HepG2 (cell line): ENCODE results near the gene SLN. TPM values are rescaled to one million over a fixed set of nuclear protein-coding genes. Genes with fewer than 3 reads are reported as not detected.

Experiments used
- BCL6 ChIP-seq: IDR thresholded peaks from 2 replicates; pipeline ENCODE4 v1.6.1; 2016; ENCODE audit warnings: missing genetic modification reagents, missing compliant biosample characterization
- CENPT ChIP-seq: sonication (generic); formaldehyde crosslinking; IDR thresholded peaks from 2 replicates; pipeline ENCODE4 v1.8.0; 2022; ENCODE audit warnings: low read depth, mild to moderate bottlenecking, moderate library complexity, missing genetic modification reagents
- EEA1 ChIP-seq: sonication (generic); formaldehyde crosslinking; IDR thresholded peaks from 2 replicates; pipeline ENCODE4 v1.5.1; 2020; ENCODE audit warnings: mild to moderate bottlenecking, missing genetic modification reagents, borderline replicate concordance
- IRF2 ChIP-seq: IDR thresholded peaks from 2 replicates; pipeline ENCODE4 v1.6.1; 2018; ENCODE audit warnings: missing genetic modification reagents, missing compliant biosample characterization
- JUNB ChIP-seq: sonication (generic); formaldehyde crosslinking; IDR thresholded peaks from 2 replicates; pipeline ENCODE4 v1.8.0; 2022; ENCODE audit warnings: missing genetic modification reagents, mild to moderate bottlenecking, borderline replicate concordance
- RAD21 ChIP-seq: fragments of 450-650 bp; formaldehyde crosslinking; IDR thresholded peaks from 2 replicates; pipeline ENCODE4 v1.5.0; 2020; ENCODE audit warnings: mild to moderate bottlenecking
- RBAK ChIP-seq: sonication (generic); formaldehyde crosslinking; IDR thresholded peaks from 2 replicates; pipeline ENCODE4 v1.5.1; 2020; ENCODE audit warnings: mild to moderate bottlenecking, missing genetic modification reagents
- SP1 ChIP-seq, 2 experiments: fragments of 450-650 bp in 1 of 2; sonication (generic) in 1 of 2; formaldehyde crosslinking in 1 of 2; IDR thresholded peaks; 2 replicates each; pipeline versions ENCODE4 v1.4.0 to v1.6.1; 2016 to 2020; ENCODE audit warnings: missing genetic modification reagents in 1 of 2
- SRF ChIP-seq: IDR thresholded peaks from 2 replicates; pipeline ENCODE4 v1.6.1; 2011; ENCODE audit warnings: mild to moderate bottlenecking, low read depth, low read length, moderate library complexity
- TAF15 ChIP-seq: fragments of 200-400 bp; formaldehyde crosslinking; IDR thresholded peaks from one replicate; pipeline ENCODE4 v1.6.1; 2018; ENCODE audit warnings: mild to moderate bottlenecking, low read depth, low read length; ENCODE audit not compliant: poor library complexity, severe bottlenecking
- TBX3 ChIP-seq: fragments of 450-650 bp; IDR thresholded peaks from 2 replicates; pipeline ENCODE4 v1.6.1; 2017; ENCODE audit warnings: antibody characterized with exemption, mild to moderate bottlenecking, inconsistent platforms, borderline replicate concordance
- TEF ChIP-seq: sonication (generic); formaldehyde crosslinking; IDR thresholded peaks from 2 replicates; pipeline ENCODE4 v1.5.0; 2020; ENCODE audit warnings: missing genetic modification reagents
- TFDP1 ChIP-seq: IDR thresholded peaks from 2 replicates; pipeline ENCODE4 v1.6.1; 2016; ENCODE audit warnings: missing compliant biosample characterization, missing genetic modification reagents, borderline replicate concordance
- ZNF232 ChIP-seq: sonication (generic); formaldehyde crosslinking; IDR thresholded peaks from 2 replicates; pipeline ENCODE4 v1.4.0; 2020; ENCODE audit warnings: missing genetic modification reagents, borderline replicate concordance
- ZNF543 ChIP-seq: sonication (generic); formaldehyde crosslinking; IDR thresholded peaks from 2 replicates; pipeline ENCODE4 v1.4.0; 2020; ENCODE audit warnings: mild to moderate bottlenecking, missing genetic modification reagents
- ZNF564 ChIP-seq: sonication (generic); formaldehyde crosslinking; IDR thresholded peaks from 2 replicates; pipeline ENCODE4 v1.8.1; 2023; ENCODE audit warnings: mild to moderate bottlenecking, missing genetic modification reagents
- ZNF841 ChIP-seq: sonication (generic); formaldehyde crosslinking; IDR thresholded peaks from 2 replicates; pipeline ENCODE4 v1.8.1; 2023; ENCODE audit warnings: missing genetic modification reagents, borderline replicate concordance
- polyA plus RNA-seq, 8 experiments: library from polyadenylated mRNA; depleted of rRNA in 3 of 8; stranded (reverse) in 7 of 8; unstranded in 1 of 8; fragments of >200 nt; fragmentation: Illumina TruSeq in 4 of 8; extraction: Trizol in 4 of 8; gene quantifications; 2 replicates each; pipeline versions ENCODE4 v1.2.1 to v1.2.3, GENCODE V29; 2011 to 2016; ENCODE audit warnings: low read depth in 4 of 8, missing spikeins in 1 of 8, mixed read lengths in 1 of 8; ENCODE audit not compliant: insufficient read depth in 1 of 8
- total RNA-seq, 5 experiments: library from RNA; depleted of rRNA; stranded (reverse); fragments of >200 nt; fragmentation: Illumina TruSeq; extraction: Trizol; gene quantifications; 2 replicates each; pipeline ENCODE4 v1.2.3, GENCODE V29; 2016; ENCODE audit warnings: low read depth in 1 of 5
- TF ChIP-seq, protein P1 (sequence below): sonication (generic); formaldehyde crosslinking; IDR thresholded peaks from 2 replicates; pipeline ENCODE4 v1.8.1; 2023; ENCODE audit warnings: mild to moderate bottlenecking, moderate library complexity, missing genetic modification reagents
- TF ChIP-seq, protein P2 (sequence below): IDR thresholded peaks from 2 replicates; pipeline ENCODE4 v1.6.1; 2016; ENCODE audit warnings: mild to moderate bottlenecking
- TF ChIP-seq, protein P3 (sequence below): sonication (generic); formaldehyde crosslinking; IDR thresholded peaks from 2 replicates; pipeline ENCODE4 v1.4.0; 2020; ENCODE audit warnings: missing genetic modification reagents, borderline replicate concordance

Gene SLN
- total and polyA plus RNA-seq, 2 of the 13 experiments (the other 11 are each of a cell fraction or from before 2014, with no cell fraction given): not detected

GRCh38 chr11:107689317-107690202 lies 22.3 kb downstream of the SLN start (continued):
- TF ChIP-seq, protein P1, sequence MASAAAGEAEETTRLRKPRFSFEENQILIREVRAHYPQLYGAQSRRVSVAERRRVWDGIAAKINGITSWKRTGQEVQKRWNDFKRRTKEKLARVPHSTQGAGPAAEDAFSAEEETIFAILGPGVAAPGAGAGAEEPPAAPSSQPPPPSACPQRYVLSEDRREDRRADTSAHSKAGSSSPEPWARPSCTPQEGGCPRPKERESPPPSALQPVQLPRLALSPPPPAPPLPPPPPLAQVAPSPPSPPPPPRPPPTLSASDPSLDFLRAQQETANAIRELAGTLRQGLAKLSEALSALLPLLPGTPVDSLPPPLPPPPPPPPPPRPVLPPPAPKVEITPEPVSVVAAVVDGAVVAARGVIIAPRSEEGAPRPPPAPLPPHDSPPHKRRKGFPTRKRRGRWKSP (CRISPR knock-in tag): peak; percentile 41; the same call in 1 of the 2 replicates
- TF ChIP-seq BCL6 (CRISPR knock-in tag) (no peak), TAF15 (no peak), JUNB (no peak), RBAK (no peak), ZNF564 (no peak), ZNF841 (CRISPR knock-in tag) (no peak), SP1 (IDR thresholded peaks at IDR 0.05) (no peak), SP1 (CRISPR knock-in tag; IDR thresholded peaks at IDR 0.05) (no peak), TEF (CRISPR knock-in tag) (no peak), RAD21 (CRISPR knock-in tag) (peak; percentile 75), ZNF543 (no peak), TBX3 (no peak), TFDP1 (no peak), CENPT (CRISPR knock-in tag) (no peak), SRF (no peak), IRF2 (no peak), EEA1 (CRISPR knock-in tag) (no peak), ZNF232 (CRISPR knock-in tag) (no peak)
- TF ChIP-seq, protein P2, sequence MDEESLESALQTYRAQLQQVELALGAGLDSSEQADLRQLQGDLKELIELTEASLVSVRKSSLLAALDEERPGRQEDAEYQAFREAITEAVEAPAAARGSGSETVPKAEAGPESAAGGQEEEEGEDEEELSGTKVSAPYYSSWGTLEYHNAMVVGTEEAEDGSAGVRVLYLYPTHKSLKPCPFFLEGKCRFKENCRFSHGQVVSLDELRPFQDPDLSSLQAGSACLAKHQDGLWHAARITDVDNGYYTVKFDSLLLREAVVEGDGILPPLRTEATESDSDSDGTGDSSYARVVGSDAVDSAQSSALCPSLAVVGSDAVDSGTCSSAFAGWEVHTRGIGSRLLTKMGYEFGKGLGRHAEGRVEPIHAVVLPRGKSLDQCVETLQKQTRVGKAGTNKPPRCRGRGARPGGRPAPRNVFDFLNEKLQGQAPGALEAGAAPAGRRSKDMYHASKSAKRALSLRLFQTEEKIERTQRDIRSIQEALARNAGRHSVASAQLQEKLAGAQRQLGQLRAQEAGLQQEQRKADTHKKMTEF: peak; percentile 28; the same call in 1 of the 2 replicates
- TF ChIP-seq, protein P3, sequence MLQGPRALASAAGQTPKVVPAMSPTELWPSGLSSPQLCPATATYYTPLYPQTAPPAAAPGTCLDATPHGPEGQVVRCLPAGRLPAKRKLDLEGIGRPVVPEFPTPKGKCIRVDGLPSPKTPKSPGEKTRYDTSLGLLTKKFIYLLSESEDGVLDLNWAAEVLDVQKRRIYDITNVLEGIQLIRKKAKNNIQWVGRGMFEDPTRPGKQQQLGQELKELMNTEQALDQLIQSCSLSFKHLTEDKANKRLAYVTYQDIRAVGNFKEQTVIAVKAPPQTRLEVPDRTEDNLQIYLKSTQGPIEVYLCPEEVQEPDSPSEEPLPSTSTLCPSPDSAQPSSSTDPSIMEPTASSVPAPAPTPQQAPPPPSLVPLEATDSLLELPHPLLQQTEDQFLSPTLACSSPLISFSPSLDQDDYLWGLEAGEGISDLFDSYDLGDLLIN (CRISPR knock-in tag): no peak
